ENCODE measurements around the gene RNASE9. TPM values are rescaled to one million over a fixed set of nuclear protein-coding genes. Genes with fewer than 3 reads are reported as not detected.
A peak's percentile ranks its signal among the peaks of the same experiment; 100 is the strongest.

The RNASE9 gene
- not detected for total RNA-seq

GRCh38 chr14:20560961-20561360, at the start of gene RNASE9:
Gene RNASE9 (minus strand): TSS chr14:20561047.
- H3K9me3 ChIP-seq: no peaks in the 10 kb centered on the region
- no peak within 1 kb of the TSS for H3K4me3 ChIP-seq
- TF ChIP-seq POLR2A (IDR thresholded peaks at IDR 0.05) (no peak), CTCF (IDR thresholded peaks at IDR 0.05 in 4 of 5, conservative IDR thresholded peaks at IDR 0.05 in 1 of 5) (no peak)
- H3K4me1 ChIP-seq: no peaks in the 10 kb centered on the region
- intact Hi-C loops (cut with DNase I; ENCODE audit: low total_unique reads): no loop called here
- ATAC-seq (no peak), DNase-seq (no peak)
- H3K36me3 ChIP-seq: no peaks in the 10 kb centered on the region
- in situ Hi-C loops (cut with MboI; ENCODE audit: low sequenced_read_pairs in 4 of 4): no loop called here
- H3K27me3 ChIP-seq: no peaks in the 10 kb centered on the region
- H3K27ac ChIP-seq: no peak within 1 kb of the TSS

GRCh38 chr14:20610002-20610765, 49.3 kb upstream of the RNASE9 start:
- H3K4me1 ChIP-seq: peaks cover 9 to 17% of the 10 kb centered on the region in 2 donors
- ATAC-seq: peak; percentile 57 to 65
- H3K27me3 ChIP-seq: no peaks in the 10 kb centered on the region
- intact Hi-C loops (cut with DNase I; ENCODE audit: low total_unique reads): loop anchor here (1.0 to 10.0 kb wide), 5 partner anchors 155 to 655 kb away; partner anchors contain the start of genes APEX1, HNRNPC, PARP2 and RNASE7
- in situ Hi-C loops (cut with MboI; ENCODE audit: low sequenced_read_pairs in 4 of 4): loop anchor here (5.0 to 25.0 kb wide), 4 partner anchors 82 to 283 kb away; partner anchors contain the start of gene TEP1 (in 3 of the 4)
- no peaks in the 10 kb centered on the region for H3K36me3 ChIP-seq
- no peak for TF ChIP-seq POLR2A (IDR thresholded peaks at IDR 0.05)
- no peak for TF ChIP-seq CTCF (IDR thresholded peaks at IDR 0.05 in 4 of 5, conservative IDR thresholded peaks at IDR 0.05 in 1 of 5)
- peak overlapping the region; percentile 73 to 83 (median 82) for H3K27ac ChIP-seq
- H3K4me3 ChIP-seq: peak overlapping the region; percentile 84 to 98 (median 95)
- no peaks in the 10 kb centered on the region for H3K9me3 ChIP-seq
- DNase-seq: peak; percentile 30 to 70

GRCh38 chr14:20609215-20610001, 48.6 kb upstream of the RNASE9 start:
- ATAC-seq: peak; percentile 61 to 71
- Histone ChIP-seq H3K27ac (peak overlapping the region; percentile 73 to 83 (median 82)), H3K9me3 (no peaks in the 10 kb centered on the region), H3K36me3 (no peaks in the 10 kb centered on the region), H3K4me3 (peak overlapping the region; percentile 84 to 98 (median 95)), H3K27me3 (no peaks in the 10 kb centered on the region), H3K4me1 (peaks cover 9 to 14% of the 10 kb centered on the region in 2 donors)
- TF ChIP-seq POLR2A (IDR thresholded peaks at IDR 0.05) (no peak), CTCF (IDR thresholded peaks at IDR 0.05 in 4 of 5, conservative IDR thresholded peaks at IDR 0.05 in 1 of 5) (peak; percentile 91 to 98 (median 93))
- peak; percentile 42 to 66 for DNase-seq
- intact Hi-C loops (cut with DNase I; ENCODE audit: low total_unique reads) (loop anchor here (1.0 to 10.0 kb wide), 8 partner anchors 78 to 655 kb away; partner anchors contain the start of genes APEX1, HNRNPC, PARP2 and RNASE7), in situ Hi-C loops (cut with MboI; ENCODE audit: low sequenced_read_pairs in 4 of 4) (loop anchor here (5.0 to 25.0 kb wide), 5 partner anchors 83 to 285 kb away; partner anchors contain the start of gene TEP1 (in 4 of the 4))

GRCh38 chr14:20608383-20609110, 47.7 kb upstream of the RNASE9 start:
- Histone ChIP-seq H3K4me1 (peaks cover 3 to 8% of the 10 kb centered on the region in 2 donors), H3K9me3 (no peaks in the 10 kb centered on the region), H3K27ac (no peak overlapping the region), H3K27me3 (no peaks in the 10 kb centered on the region), H3K4me3 (no peak overlapping the region), H3K36me3 (no peaks in the 10 kb centered on the region)
- DNase-seq: no peak
- no peak for ATAC-seq
- intact Hi-C loops (cut with DNase I; ENCODE audit: low total_unique reads) (loop anchor here (1.0 kb wide), 3 partner anchors 77 to 281 kb away; no protein-coding TSS in a partner anchor), in situ Hi-C loops (cut with MboI; ENCODE audit: low sequenced_read_pairs in 4 of 4) (loop anchor here in 3 of 4 donors (5.0 to 25.0 kb wide), 3 partner anchors 196 to 284 kb away; partner anchors contain the start of gene TEP1 (in 3 of the 3))
- TF ChIP-seq CTCF (IDR thresholded peaks at IDR 0.05 in 4 of 5, conservative IDR thresholded peaks at IDR 0.05 in 1 of 5): no peak
